B cell (primary cell): ENCODE results near the gene SLC6A7. TPM values are rescaled to one million over a fixed set of nuclear protein-coding genes. Genes with fewer than 3 reads are reported as not detected.

Source experiments
- ATAC-seq: fragments of 200-7000 bp; cut with Tn5 transposase; one replicate; pipeline ENCODE4 v1.10.0; 2021; ENCODE audit warnings: low read depth, mild to moderate bottlenecking, moderate number of reproducible peaks, moderate library complexity
- CTCF ChIA-PET: fragments of 350-600 bp; sonication (Branson Sonifier 250); formaldehyde crosslinking; loops from one replicate; lab custom pipeline; 2021; ENCODE audit warnings: antibody characterized with exemption, inconsistent platforms; lab: Charles Lee
- POLR2A ChIA-PET: fragments of 350-600 bp; sonication (Branson Sonifier 250); formaldehyde crosslinking; loops from one replicate; lab custom pipeline; 2021; ENCODE audit warnings: antibody characterized with exemption; lab: Charles Lee
- DNase-seq: peaks from one replicate; pipeline ENCODE4 v3.0.0; 2013
- H2AFZ ChIP-seq: 2 replicates; pipeline ENCODE4 v1.6.1; 2012; ENCODE audit warnings: mild to moderate bottlenecking, low read depth, low read length; ENCODE audit not compliant: insufficient read depth, poor library complexity, severe bottlenecking
- H3K27ac ChIP-seq, 2 donors: 1 replicate in 1 of 2; 2 replicates in 1 of 2; pipeline ENCODE4 v1.5.1; 2012 to 2013; ENCODE audit warnings: low read length in 2 of 2, mild to moderate bottlenecking in 2 of 2, moderate library complexity in 1 of 2
- H3K27me3 ChIP-seq, 4 experiments: fragments of 200-600 bp in 1 of 4; sonication (generic) in 1 of 4; replicated peaks in 1 of 4; 1 replicate in 2 of 4; 2 replicates in 2 of 4; pipeline versions ENCODE4 v1.6.1 to v1.7.0; 2013 to 2016; ENCODE audit warnings: low read length in 3 of 4, mild to moderate bottlenecking in 2 of 4, mixed read lengths in 1 of 4, moderate library complexity in 1 of 4; ENCODE audit not compliant: insufficient read depth in 4 of 4, control insufficient read depth in 3 of 4; ENCODE audit errors: control extremely low read depth in 1 of 4
- H3K36me3 ChIP-seq, 2 experiments: replicated peaks in 1 of 2; 1 replicate in 1 of 2; 2 replicates in 1 of 2; pipeline versions ENCODE4 v1.6.1 to v1.7.1; 2013; ENCODE audit warnings: low read length in 1 of 2; ENCODE audit not compliant: insufficient read depth in 2 of 2, control insufficient read depth in 1 of 2; ENCODE audit errors: control extremely low read depth in 1 of 2, extremely low read depth in 1 of 2
- H3K4me1 ChIP-seq, 2 donors: fragments of 200-600 bp in 1 of 2; sonication (generic) in 1 of 2; 1 replicate in 1 of 2; 2 replicates in 1 of 2; pipeline versions ENCODE4 v1.5.1 to v1.6.1; 2013 to 2017; ENCODE audit warnings: low read length in 2 of 2; ENCODE audit not compliant: control insufficient read depth in 2 of 2, insufficient read depth in 2 of 2
- H3K4me2 ChIP-seq: replicated peaks from 2 replicates; pipeline ENCODE3; 2012; ENCODE audit warnings: mild to moderate bottlenecking, low read depth, low read length; ENCODE audit not compliant: poor library complexity, severe bottlenecking
- H3K4me3 ChIP-seq, 5 experiments: fragments of 200-600 bp in 1 of 5; sonication (generic) in 1 of 5; 1 replicate in 3 of 5; 2 replicates in 2 of 5; pipeline versions ENCODE4 v1.5.1 to v1.7.0; 2011 to 2016; ENCODE audit warnings: low read length in 4 of 5, mild to moderate bottlenecking in 4 of 5, low read depth in 2 of 5, control low read depth in 1 of 5, moderate library complexity in 1 of 5; ENCODE audit not compliant: insufficient read depth in 1 of 5; ENCODE audit errors: control extremely low read depth in 1 of 5, extremely low read depth in 1 of 5
- H3K79me2 ChIP-seq: fragments of 200-600 bp; sonication (generic); one replicate; pipeline ENCODE4 v1.6.0; 2016; ENCODE audit warnings: low read length; ENCODE audit not compliant: control insufficient read depth, insufficient read depth
- H3K9ac ChIP-seq: fragments of 200-600 bp; sonication (generic); 2 replicates; pipeline ENCODE4 v1.6.1; 2017; ENCODE audit warnings: mild to moderate bottlenecking, low read length, moderate library complexity
- H3K9me3 ChIP-seq, 3 donors: one replicate each; pipeline versions ENCODE4 v1.6.1 to v1.7.1; 2013; ENCODE audit warnings: low read length in 2 of 3; ENCODE audit not compliant: control insufficient read depth in 2 of 3, insufficient read depth in 1 of 3; ENCODE audit errors: control extremely low read depth in 1 of 3
- H4K20me1 ChIP-seq: 2 replicates; pipeline ENCODE4 v1.6.0; 2012; ENCODE audit warnings: mild to moderate bottlenecking, low read length; ENCODE audit not compliant: insufficient read depth, control insufficient read depth, poor library complexity, severe bottlenecking
- H3K27ac Mint-ChIP-seq: one replicate; pipeline ENCODE4 v1.8.0; 2021; ENCODE audit warnings: mixed read lengths
- H3K27me3 Mint-ChIP-seq: one replicate; pipeline ENCODE4 v1.8.0; 2021; ENCODE audit warnings: mixed read lengths
- H3K4me1 Mint-ChIP-seq: one replicate; pipeline ENCODE4 v1.8.0; 2021; ENCODE audit warnings: mixed read lengths
- H3K4me3 Mint-ChIP-seq: one replicate; pipeline ENCODE4 v1.8.0; 2021; ENCODE audit warnings: mixed read lengths
- H3K9me3 Mint-ChIP-seq: one replicate; pipeline ENCODE4 v1.8.0; 2022; ENCODE audit warnings: mixed read lengths; ENCODE audit not compliant: insufficient read depth
- EZH2 ChIP-seq: IDR thresholded peaks from 2 replicates; pipeline ENCODE4 v1.6.1; 2012; ENCODE audit warnings: borderline replicate concordance, low read depth, mild to moderate bottlenecking, moderate library complexity, low read length; ENCODE audit not compliant: insufficient read depth, poor library complexity, severe bottlenecking
- WGBS: methylation state at CpG from one replicate; pipeline ENCODE4 v1.1.5; 2013; ENCODE audit warnings: missing lambda C conversion rate; ENCODE audit not compliant: insufficient coverage; 5-methylcytosine and 5-hydroxymethylcytosine counted together
- intact Hi-C: fragments of 100-400 bp; cut with micrococcal nuclease; formaldehyde crosslinking; loops from one replicate; pipeline ENCODE4 v1.10.0; 2022
- polyA plus RNA-seq: library from polyadenylated mRNA; depleted of rRNA; stranded (reverse); fragments of >200 nt; gene quantifications from 2 replicates; pipeline ENCODE4 v1.2.3, GENCODE V29; 2012
- total RNA-seq, 2 donors: library from RNA; stranded (reverse); fragments of 120-200 nt in 1 of 2; gene quantifications; 1 replicate in 1 of 2; 2 replicates in 1 of 2; pipeline versions ENCODE4 v1.2.3 to v1.2.4, GENCODE V29; 2013 to 2022
- TF ChIP-seq, protein P1 (sequence below): fragments of 200-600 bp; IDR thresholded peaks from one replicate; pipeline ENCODE4 v1.8.0; 2022; ENCODE audit warnings: antibody characterized with exemption, mild to moderate bottlenecking

Gene SLC6A7
- total and polyA plus RNA-seq, 2 donors (not counting 1 experiment from before 2014, with no cell fraction given), result not detected

DNA sequence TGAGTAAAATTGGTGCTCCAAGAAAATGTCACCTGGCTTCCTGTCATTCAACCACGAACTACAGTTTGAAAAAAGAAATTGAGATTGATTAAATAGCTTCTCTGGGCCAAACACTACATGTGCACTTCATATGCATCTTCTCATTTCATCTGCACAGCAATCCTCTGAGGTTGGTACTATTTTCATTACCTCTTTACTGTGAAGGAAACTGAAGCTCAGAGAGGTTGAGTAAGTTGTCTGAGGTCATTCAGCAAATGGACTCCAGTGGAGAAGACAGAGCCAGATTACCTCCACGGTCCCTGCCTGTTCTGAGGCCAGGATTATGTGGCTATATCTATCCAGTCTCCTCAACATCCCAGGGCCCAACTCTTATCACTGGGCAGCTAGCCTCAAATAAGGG is 46.5 kb downstream of the SLC6A7 start:
- no peaks in the 10 kb centered on the region for H4K20me1 ChIP-seq
- ChIA-PET CTCF (no interaction called here), POLR2A (no interaction called here)
- Mint-ChIP-seq H3K9me3 (no peaks in the 10 kb centered on the region), H3K4me1 (peaks cover 2% of the 10 kb centered on the region), H3K4me3 (no peak overlapping the region), H3K27me3 (no peaks in the 10 kb centered on the region), H3K27ac (no peak overlapping the region)
- intact Hi-C loops, result no loop called here
- no peaks in the 10 kb centered on the region for H3K79me2 ChIP-seq
- H3K9me3 ChIP-seq, result peaks cover 0 to 2% (median 0%) of the 10 kb centered on the region in 3 donors
- no peak overlapping the region for H3K4me3 ChIP-seq
- ATAC-seq (no peak), DNase-seq (no peak)
- H3K4me2 ChIP-seq, result no peak overlapping the region
- H2AFZ ChIP-seq, result no peak overlapping the region
- no peaks in the 10 kb centered on the region for H3K27me3 ChIP-seq
- no CpG with 5 or more reads among the region's 2 CpGs for WGBS
- TF ChIP-seq, protein P1, sequence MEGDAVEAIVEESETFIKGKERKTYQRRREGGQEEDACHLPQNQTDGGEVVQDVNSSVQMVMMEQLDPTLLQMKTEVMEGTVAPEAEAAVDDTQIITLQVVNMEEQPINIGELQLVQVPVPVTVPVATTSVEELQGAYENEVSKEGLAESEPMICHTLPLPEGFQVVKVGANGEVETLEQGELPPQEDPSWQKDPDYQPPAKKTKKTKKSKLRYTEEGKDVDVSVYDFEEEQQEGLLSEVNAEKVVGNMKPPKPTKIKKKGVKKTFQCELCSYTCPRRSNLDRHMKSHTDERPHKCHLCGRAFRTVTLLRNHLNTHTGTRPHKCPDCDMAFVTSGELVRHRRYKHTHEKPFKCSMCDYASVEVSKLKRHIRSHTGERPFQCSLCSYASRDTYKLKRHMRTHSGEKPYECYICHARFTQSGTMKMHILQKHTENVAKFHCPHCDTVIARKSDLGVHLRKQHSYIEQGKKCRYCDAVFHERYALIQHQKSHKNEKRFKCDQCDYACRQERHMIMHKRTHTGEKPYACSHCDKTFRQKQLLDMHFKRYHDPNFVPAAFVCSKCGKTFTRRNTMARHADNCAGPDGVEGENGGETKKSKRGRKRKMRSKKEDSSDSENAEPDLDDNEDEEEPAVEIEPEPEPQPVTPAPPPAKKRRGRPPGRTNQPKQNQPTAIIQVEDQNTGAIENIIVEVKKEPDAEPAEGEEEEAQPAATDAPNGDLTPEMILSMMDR, result no peak
- TF ChIP-seq EZH2, result no peak
- no peak overlapping the region for H3K9ac ChIP-seq
- no peaks in the 10 kb centered on the region for H3K36me3 ChIP-seq
- no peaks in the 10 kb centered on the region for H3K4me1 ChIP-seq
- no peak overlapping the region for H3K27ac ChIP-seq

DNA sequence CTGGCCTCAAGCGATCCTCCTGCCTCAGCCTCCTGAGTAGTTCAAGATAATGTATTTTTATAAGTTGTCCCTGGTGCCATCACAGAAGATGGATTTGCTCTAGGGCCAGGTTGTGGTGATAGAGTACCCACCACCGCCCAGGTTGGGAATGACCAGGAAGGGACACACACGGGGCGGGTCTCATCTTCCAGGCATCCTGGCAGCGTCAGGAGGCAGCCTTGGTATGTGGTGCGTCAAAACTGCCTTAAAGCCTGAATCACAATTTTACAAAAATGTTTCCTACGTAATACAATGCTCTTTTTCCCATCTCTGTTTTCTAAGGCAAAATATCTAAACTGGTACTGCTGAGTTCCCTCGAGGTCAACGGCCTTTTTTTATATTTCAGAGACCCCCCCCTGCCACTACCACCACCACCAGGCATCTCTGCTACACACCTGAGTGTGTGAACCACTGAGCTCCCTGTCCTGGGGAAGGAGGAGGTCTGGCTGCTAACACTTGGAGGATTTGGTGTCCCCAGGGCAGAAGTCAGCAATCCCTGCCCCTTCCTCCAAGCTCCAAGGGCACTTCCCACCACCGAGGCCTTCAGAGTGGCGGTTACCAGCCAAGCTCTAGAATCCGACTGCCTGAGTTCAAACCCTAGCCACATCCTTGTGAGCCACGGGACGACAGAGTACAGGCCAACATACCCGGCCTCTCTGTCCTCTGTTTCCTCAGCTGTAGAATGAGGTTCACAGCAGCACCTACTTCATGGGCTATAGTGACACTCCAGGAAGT is 47.3 kb downstream of the SLC6A7 start:
- Histone ChIP-seq H3K79me2 (no peaks in the 10 kb centered on the region), H3K27me3 (no peaks in the 10 kb centered on the region), H3K9ac (no peak overlapping the region), H3K9me3 (peaks cover 0 to 2% (median 0%) of the 10 kb centered on the region in 3 donors), H3K4me1 (no peaks in the 10 kb centered on the region), H3K36me3 (no peaks in the 10 kb centered on the region), H4K20me1 (no peaks in the 10 kb centered on the region), H3K4me3 (no peak overlapping the region), H3K27ac (no peak overlapping the region), H2AFZ (no peak overlapping the region), H3K4me2 (no peak overlapping the region)
- intact Hi-C loops, result no loop called here
- ChIA-PET CTCF (no interaction called here), POLR2A (no interaction called here)
- ATAC-seq (no peak), DNase-seq (no peak)
- Mint-ChIP-seq H3K27me3 (no peaks in the 10 kb centered on the region), H3K9me3 (no peaks in the 10 kb centered on the region), H3K4me3 (no peak overlapping the region), H3K27ac (no peak overlapping the region), H3K4me1 (peaks cover 2% of the 10 kb centered on the region)
- WGBS, result 96% methylated on average over 11 of the region's 15 CpGs
- TF ChIP-seq EZH2, result no peak
- TF ChIP-seq, protein P1, result no peak
